WTC11 (cell line): ENCODE results near the gene SDHAF3.
"Not testable (repeated sequence)": the region's sequence is repeated elsewhere in the genome, so short reads cannot be mapped to it uniquely, and the experiment has no call there.

Experiments used
- KAT7 ChIP-seq: sonication (generic); formaldehyde crosslinking; IDR thresholded peaks from 2 replicates; pipeline ENCODE4 v1.8.1; 2023; ENCODE audit warnings: missing genetic modification reagents, mild to moderate bottlenecking, borderline replicate concordance
- SMAD3 ChIP-seq: sonication (generic); formaldehyde crosslinking; IDR thresholded peaks from 2 replicates; pipeline ENCODE4 v1.8.0; 2022; ENCODE audit warnings: missing genetic modification reagents, mild to moderate bottlenecking, borderline replicate concordance
- TCF7 ChIP-seq: sonication (generic); formaldehyde crosslinking; IDR thresholded peaks from 2 replicates; pipeline ENCODE4 v1.8.0; 2022; ENCODE audit warnings: mild to moderate bottlenecking, low read depth, missing genetic modification reagents, moderate library complexity
- TEAD4 ChIP-seq: sonication (generic); formaldehyde crosslinking; IDR thresholded peaks from 2 replicates; pipeline ENCODE4 v1.8.0; 2022; ENCODE audit warnings: mild to moderate bottlenecking, missing genetic modification reagents
- TF ChIP-seq, protein P1 (sequence below): fragments of 200-600 bp; IDR thresholded peaks from 2 replicates; pipeline ENCODE4 v1.8.0; 2022; ENCODE audit warnings: antibody characterized with exemption

DNA sequence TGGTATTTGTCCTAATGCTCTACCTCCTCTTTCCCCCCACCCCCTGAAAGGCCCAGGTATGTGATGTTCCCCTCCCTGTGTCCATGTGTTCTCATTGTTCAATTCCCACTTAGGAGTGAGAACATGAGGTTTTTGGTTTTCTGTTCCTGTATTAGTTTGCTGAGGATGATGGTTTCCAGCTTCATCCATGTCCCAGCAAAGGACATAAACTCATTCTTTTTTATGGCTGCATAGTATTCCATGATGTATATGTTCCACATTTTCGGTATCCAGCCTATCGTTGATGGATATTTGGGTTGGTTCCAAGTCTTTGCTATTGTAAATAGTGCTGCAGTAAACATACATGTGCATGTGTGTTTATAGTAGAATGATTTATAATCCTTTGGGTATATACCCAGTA lies 5.6 kb downstream of the SDHAF3 start:
- not testable (repeated sequence) for TF ChIP-seq KAT7 (CRISPR knock-in tag); SMAD3 (CRISPR knock-in tag); TCF7; TEAD4
- TF ChIP-seq, protein P1, sequence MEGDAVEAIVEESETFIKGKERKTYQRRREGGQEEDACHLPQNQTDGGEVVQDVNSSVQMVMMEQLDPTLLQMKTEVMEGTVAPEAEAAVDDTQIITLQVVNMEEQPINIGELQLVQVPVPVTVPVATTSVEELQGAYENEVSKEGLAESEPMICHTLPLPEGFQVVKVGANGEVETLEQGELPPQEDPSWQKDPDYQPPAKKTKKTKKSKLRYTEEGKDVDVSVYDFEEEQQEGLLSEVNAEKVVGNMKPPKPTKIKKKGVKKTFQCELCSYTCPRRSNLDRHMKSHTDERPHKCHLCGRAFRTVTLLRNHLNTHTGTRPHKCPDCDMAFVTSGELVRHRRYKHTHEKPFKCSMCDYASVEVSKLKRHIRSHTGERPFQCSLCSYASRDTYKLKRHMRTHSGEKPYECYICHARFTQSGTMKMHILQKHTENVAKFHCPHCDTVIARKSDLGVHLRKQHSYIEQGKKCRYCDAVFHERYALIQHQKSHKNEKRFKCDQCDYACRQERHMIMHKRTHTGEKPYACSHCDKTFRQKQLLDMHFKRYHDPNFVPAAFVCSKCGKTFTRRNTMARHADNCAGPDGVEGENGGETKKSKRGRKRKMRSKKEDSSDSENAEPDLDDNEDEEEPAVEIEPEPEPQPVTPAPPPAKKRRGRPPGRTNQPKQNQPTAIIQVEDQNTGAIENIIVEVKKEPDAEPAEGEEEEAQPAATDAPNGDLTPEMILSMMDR = not testable (repeated sequence)
